ENCODE data around the gene TAOK3.
"Not testable (repeated sequence)": the region's sequence is repeated elsewhere in the genome, so short reads cannot be mapped to it uniquely, and the experiment has no call there.

The TAOK3 gene

DNA sequence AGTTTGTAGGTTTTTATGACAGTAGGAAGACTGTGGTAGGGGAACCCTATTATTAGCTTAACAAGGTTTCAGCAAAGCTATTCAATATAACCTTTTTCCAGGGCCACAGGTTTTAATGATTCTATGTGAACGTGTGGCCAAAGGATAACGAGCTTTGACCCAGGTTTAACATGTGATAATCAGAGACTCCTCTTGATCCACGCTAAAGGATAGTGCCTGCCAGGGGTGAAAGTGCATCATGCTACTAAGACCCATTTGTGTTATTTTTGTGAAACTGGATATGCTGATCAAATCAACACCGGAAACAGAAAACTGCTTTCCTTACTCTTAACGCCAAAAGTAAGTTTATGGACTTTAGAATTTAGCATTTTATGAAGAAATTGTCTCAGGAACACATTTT lies 909 bp upstream of the TAOK3 start:
- no peak for DNase-seq (ENCODE audit: low spot score)

- DNase-seq (ENCODE audit: low spot score) = no peak
These were observed 1.1 kb downstream of the TAOK3 start for GRCh38 chr12:118371321-118372282.

DNA sequence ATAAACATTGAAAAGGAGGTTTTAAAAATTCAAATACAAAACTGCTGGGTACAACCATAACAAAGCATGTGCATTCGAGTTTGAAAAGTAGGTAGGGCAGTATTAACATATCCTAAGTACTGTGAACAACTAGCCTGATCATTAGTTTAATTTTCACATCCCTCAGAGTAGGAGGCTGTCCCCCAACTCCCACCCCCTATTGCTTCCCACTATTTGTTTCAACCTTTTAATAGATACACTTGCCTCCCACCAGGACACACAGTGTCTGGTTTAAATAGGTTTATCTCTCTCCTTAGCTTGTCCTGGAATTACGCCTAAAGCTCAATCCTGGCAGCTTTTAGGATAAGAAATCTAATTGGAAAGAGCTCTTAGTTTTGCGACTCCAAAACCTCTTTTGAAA lies 2.1 kb downstream of the TAOK3 start:
- DNase-seq (ENCODE audit: low spot score) = no peak

GRCh38 chr12:118368821-118369220 lies 3.9 kb downstream of the TAOK3 start:
- no peak for DNase-seq (ENCODE audit: low spot score)

DNA sequence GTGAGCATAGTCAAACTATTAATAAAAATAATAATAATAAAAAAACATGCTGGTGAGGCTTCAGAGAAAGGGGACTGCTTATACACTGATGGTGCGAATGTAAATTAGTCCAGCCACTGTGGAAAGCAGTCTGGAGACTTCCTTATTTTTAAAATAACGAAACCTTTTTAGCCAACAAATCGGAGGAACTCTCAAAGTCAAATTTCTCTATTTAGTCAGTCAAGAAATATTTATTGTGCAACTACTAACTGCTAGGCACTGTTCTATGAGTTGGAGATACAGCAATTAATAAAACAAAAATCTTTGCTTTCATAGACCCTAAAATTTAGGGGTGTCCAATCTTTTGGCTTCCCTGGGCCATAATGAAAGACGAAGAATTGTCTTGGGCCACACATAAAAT lies 10.8 kb downstream of the TAOK3 start:
- no peak for DNase-seq (ENCODE audit: low spot score)

- no peak for DNase-seq (ENCODE audit: low spot score)
These were observed 11.7 kb downstream of the TAOK3 start for GRCh38 chr12:118361092-118361404.

DNA sequence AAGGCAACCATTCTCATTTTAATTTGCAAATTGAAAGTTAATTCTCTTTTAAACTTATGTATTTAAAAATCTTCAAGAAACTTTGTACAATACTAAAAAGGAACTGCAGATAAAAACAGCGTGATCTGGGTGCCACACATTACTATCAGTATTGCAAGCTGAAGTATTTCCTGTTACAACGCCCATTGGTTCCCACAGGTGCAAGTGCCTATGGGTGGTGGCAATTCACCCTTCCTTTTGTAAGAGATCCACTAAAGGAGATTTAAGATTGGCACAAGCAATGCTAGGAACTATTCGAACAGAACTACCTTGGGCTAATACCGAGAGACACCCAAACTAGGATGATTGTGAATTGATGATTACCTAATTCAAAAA lies 13.2 kb downstream of the TAOK3 start:
- DNase-seq (ENCODE audit: low spot score) = no peak

GRCh38 chr12:118358612-118359540 lies 13.8 kb downstream of the TAOK3 start:
- no peak for DNase-seq (ENCODE audit: low spot score)

GRCh38 chr12:118358008-118358359 lies 14.7 kb downstream of the TAOK3 start:
- no peak for DNase-seq (ENCODE audit: low spot score)

- DNase-seq (ENCODE audit: low spot score) = no peak
These were observed 15.3 kb downstream of the TAOK3 start for GRCh38 chr12:118357257-118358007.

DNA sequence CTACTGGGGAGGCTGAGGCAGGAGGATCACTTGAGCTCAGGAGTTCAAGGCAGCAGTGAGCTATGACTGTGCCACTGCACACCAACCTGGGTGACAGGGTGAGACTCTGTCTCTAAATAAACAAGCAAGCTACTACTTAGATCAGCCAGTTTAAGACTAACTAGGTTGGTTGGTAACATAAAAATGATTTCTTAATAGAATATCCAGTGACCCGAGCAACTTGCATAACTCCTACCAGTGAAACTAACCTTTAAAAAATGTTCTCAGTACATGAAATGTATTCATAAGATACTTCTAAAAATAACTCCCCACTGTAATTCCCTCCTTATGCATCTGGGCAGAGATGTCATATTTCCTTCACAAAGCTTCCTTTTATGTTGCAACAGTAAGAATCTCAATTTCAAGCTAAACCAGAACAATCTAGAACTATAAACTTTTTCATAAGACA lies 15.9 kb downstream of the TAOK3 start:
- DNase-seq (ENCODE audit: low spot score) = no peak

GRCh38 chr12:118355843-118356242 lies 16.9 kb downstream of the TAOK3 start:
- DNase-seq (ENCODE audit: low spot score) = no peak

DNA sequence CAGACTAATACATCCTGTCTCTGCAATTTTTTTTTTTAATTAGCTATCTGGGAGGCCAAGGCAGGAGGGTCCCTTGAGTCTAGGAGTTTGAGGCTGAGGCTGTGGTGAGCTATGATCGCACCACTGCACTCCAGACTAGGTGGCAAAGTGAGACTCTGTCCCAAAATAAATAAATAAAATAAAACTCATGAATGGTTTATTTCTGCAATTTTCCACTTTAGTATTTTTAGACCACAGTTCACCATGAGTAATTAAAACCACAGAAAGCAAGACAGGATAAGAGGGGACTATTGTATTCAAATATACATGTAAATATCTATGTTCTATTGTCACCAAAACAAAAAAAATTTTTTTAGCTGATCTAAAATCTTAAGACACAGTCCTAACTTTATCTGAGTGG lies 17.8 kb downstream of the TAOK3 start:
- DNase-seq (ENCODE audit: low spot score) = no peak

- DNase-seq (ENCODE audit: low spot score) = not testable (repeated sequence)
These were observed 18.2 kb downstream of the TAOK3 start for GRCh38 chr12:118354503-118354902.

GRCh38 chr12:118353721-118354120 lies 19.0 kb downstream of the TAOK3 start:
- DNase-seq (ENCODE audit: low spot score) = no peak

- no peak for DNase-seq (ENCODE audit: low spot score)
These were observed 21.7 kb downstream of the TAOK3 start for GRCh38 chr12:118350908-118351559.

DNA sequence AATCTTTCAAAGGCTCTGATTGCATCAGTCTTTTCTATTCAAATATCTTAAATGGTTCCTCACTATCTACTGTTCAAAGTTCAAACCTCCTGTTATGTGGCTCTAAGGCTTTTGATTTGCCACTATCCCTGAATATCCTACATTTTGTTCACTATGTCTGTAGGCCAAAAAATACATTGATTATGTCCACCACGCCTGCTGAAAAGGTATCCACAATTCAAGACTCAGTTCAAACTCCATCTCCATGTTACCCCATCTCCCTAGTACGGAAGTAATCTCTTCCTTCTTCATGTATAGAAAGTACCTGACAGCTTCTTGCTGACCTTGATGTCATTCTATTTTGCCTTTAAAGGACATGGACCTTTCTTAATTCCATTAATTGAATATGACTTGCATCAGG lies 24.8 kb downstream of the TAOK3 start:
- no peak for DNase-seq (ENCODE audit: low spot score)

- DNase-seq (ENCODE audit: low spot score) = no peak
These were observed 25.8 kb downstream of the TAOK3 start for GRCh38 chr12:118346895-118347294.

GRCh38 chr12:118345355-118345754 lies 27.4 kb downstream of the TAOK3 start:
- no peak for DNase-seq (ENCODE audit: low spot score)

- DNase-seq (ENCODE audit: low spot score) = no peak
These were observed 27.9 kb downstream of the TAOK3 start for GRCh38 chr12:118344829-118345228.

GRCh38 chr12:118342090-118342489 lies 30.6 kb downstream of the TAOK3 start:
- no peak for DNase-seq (ENCODE audit: low spot score)

Data from HuH-7 (cell line).